ENCODE data around the gene ABCG1. TPM values are rescaled to one million over a fixed set of nuclear protein-coding genes. Genes with fewer than 3 reads are reported as not detected.

The ABCG1 gene
- total RNA-seq, 1 experiment from 2014 or later = 5.6 TPM

- H3K9me3 ChIP-seq (ENCODE audit: insufficient read depth, low read depth) = no peaks in the 10 kb centered on the region
- no peaks in the 10 kb centered on the region for H4K20me1 ChIP-seq (ENCODE audit: insufficient read depth)
- no peaks in the 10 kb centered on the region for H3F3A ChIP-seq (ENCODE audit: insufficient read depth, low read depth)
- intact Hi-C loops (cut with micrococcal nuclease; ENCODE audit: unreplicated experiment) = no loop called here
- CTCF ChIA-PET = no interaction called here
- H3K36me3 ChIP-seq (ENCODE audit: low read depth) = no peaks in the 10 kb centered on the region
- no peak overlapping the region for H3K4me3 ChIP-seq
- no peaks in the 10 kb centered on the region for H3K4me1 ChIP-seq (replicated peaks; ENCODE audit: insufficient read depth)
- H3K9me2 ChIP-seq (ENCODE audit: insufficient read depth) = no peaks in the 10 kb centered on the region
- H3K27ac ChIP-seq = no peak overlapping the region
- BruUV-seq (replicated peaks) = no TSS peak
- TF ChIP-seq CTCF (conservative IDR thresholded peaks at IDR 0.05) (no peak), EZH2 (IDR thresholded peaks at IDR 0.05; ENCODE audit: low read depth) (no peak)
- no peaks in the 10 kb centered on the region for H3K27me3 ChIP-seq (ENCODE audit: insufficient read depth, low read depth)
- no peak for DNase-seq
- no peak overlapping the region for H3K4me2 ChIP-seq
- H3K79me2 ChIP-seq (ENCODE audit: low read depth) = no peaks in the 10 kb centered on the region
- POLR2A ChIA-PET (ENCODE audit: unreplicated experiment) = no interaction called here
- H2AFZ ChIP-seq = no peak overlapping the region
Observed at GRCh38 chr21:42286416-42286815, 67.5 kb downstream of the ABCG1 start.

GRCh38 chr21:42287193-42288083 lies 68.5 kb downstream of the ABCG1 start:
- Histone ChIP-seq H3K4me3 (no peak overlapping the region), H3K4me1 (replicated peaks; ENCODE audit: insufficient read depth) (no peaks in the 10 kb centered on the region), H3K36me3 (ENCODE audit: low read depth) (no peaks in the 10 kb centered on the region), H4K20me1 (ENCODE audit: insufficient read depth) (no peaks in the 10 kb centered on the region), H2AFZ (no peak overlapping the region), H3K9me3 (ENCODE audit: insufficient read depth, low read depth) (no peaks in the 10 kb centered on the region), H3K27me3 (ENCODE audit: insufficient read depth, low read depth) (no peaks in the 10 kb centered on the region), H3K9me2 (ENCODE audit: insufficient read depth) (no peaks in the 10 kb centered on the region), H3F3A (ENCODE audit: insufficient read depth, low read depth) (no peaks in the 10 kb centered on the region), H3K4me2 (no peak overlapping the region), H3K79me2 (ENCODE audit: low read depth) (no peaks in the 10 kb centered on the region), H3K27ac (no peak overlapping the region)
- BruUV-seq (replicated peaks) = no TSS peak
- TF ChIP-seq EZH2 (IDR thresholded peaks at IDR 0.05; ENCODE audit: low read depth) (no peak), CTCF (conservative IDR thresholded peaks at IDR 0.05) (no peak)
- ChIA-PET POLR2A (ENCODE audit: unreplicated experiment) (no interaction called here), CTCF (no interaction called here)
- no peak for DNase-seq
- intact Hi-C loops (cut with micrococcal nuclease; ENCODE audit: unreplicated experiment) = no loop called here

GRCh38 chr21:42288962-42289361 lies 70.0 kb downstream of the ABCG1 start:
- no peak for DNase-seq
- H3K36me3 ChIP-seq (ENCODE audit: low read depth) = no peaks in the 10 kb centered on the region
- H3F3A ChIP-seq (ENCODE audit: insufficient read depth, low read depth) = no peaks in the 10 kb centered on the region
- no peaks in the 10 kb centered on the region for H3K9me2 ChIP-seq (ENCODE audit: insufficient read depth)
- no peak overlapping the region for H3K4me2 ChIP-seq
- no TSS peak for BruUV-seq (replicated peaks)
- no peaks in the 10 kb centered on the region for H3K79me2 ChIP-seq (ENCODE audit: low read depth)
- H3K4me1 ChIP-seq (replicated peaks; ENCODE audit: insufficient read depth) = no peaks in the 10 kb centered on the region
- TF ChIP-seq EZH2 (IDR thresholded peaks at IDR 0.05; ENCODE audit: low read depth) = no peak
- intact Hi-C loops (cut with micrococcal nuclease; ENCODE audit: unreplicated experiment) = no loop called here
- H3K27me3 ChIP-seq (ENCODE audit: insufficient read depth, low read depth) = no peaks in the 10 kb centered on the region
- POLR2A ChIA-PET (ENCODE audit: unreplicated experiment) = no interaction called here
- CTCF ChIA-PET = no interaction called here
- H2AFZ ChIP-seq = no peak overlapping the region
- no peak overlapping the region for H3K27ac ChIP-seq
- no peak overlapping the region for H3K4me3 ChIP-seq
- no peaks in the 10 kb centered on the region for H4K20me1 ChIP-seq (ENCODE audit: insufficient read depth)
- no peaks in the 10 kb centered on the region for H3K9me3 ChIP-seq (ENCODE audit: insufficient read depth, low read depth)
